H1 (cell line): Measurements from ENCODE around the gene ME3. TPM values are rescaled to one million over a fixed set of nuclear protein-coding genes. Genes with fewer than 3 reads are reported as not detected.

ENCODE experiments used
- CTCF ChIA-PET: fragments of 300-600 bp; sonication (Branson Sonifier 250); formaldehyde crosslinking; loops from one replicate; lab custom pipeline; 2021; ENCODE audit not compliant: partially characterized antibody; lab: Charles Lee
- POLR2A ChIA-PET: fragments of 300-600 bp; sonication (Branson Sonifier 250); formaldehyde crosslinking; loops from one replicate; lab custom pipeline; 2021; ENCODE audit warnings: inconsistent platforms; ENCODE audit not compliant: partially characterized antibody; lab: Charles Lee
- DNase-seq, 2 experiments: peaks; one replicate each; pipeline versions ENCODE4 v3.0.0 to v3.0.0-alpha.2; 2010 to 2022; ENCODE audit warnings: low spot score in 2 of 2, low read depth in 1 of 2, mixed read lengths in 1 of 2
- FAIRE-seq: peaks from 2 replicates; lab custom pipeline; 2011; peaks lifted over from hg19 to GRCh38; lab: Jason Lieb, UNC
- H2AFZ ChIP-seq: 2 replicates; pipeline ENCODE4 v1.8.1; 2012; ENCODE audit warnings: low read length, inconsistent platforms
- H2AK5ac ChIP-seq: 2 replicates; pipeline ENCODE4 v1.6.1; 2013; ENCODE audit warnings: low read depth, low read length
- H2BK120ac ChIP-seq: replicated peaks from 2 replicates; pipeline ENCODE3; 2013; ENCODE audit warnings: low read depth, low read length, inconsistent platforms
- H2BK12ac ChIP-seq: 2 replicates; pipeline ENCODE4 v1.6.1; 2013; ENCODE audit warnings: low read depth, low read length
- H2BK15ac ChIP-seq: 2 replicates; pipeline ENCODE4 v1.6.1; 2013; ENCODE audit warnings: low read length
- H2BK20ac ChIP-seq: 2 replicates; pipeline ENCODE4 v1.6.1; 2013; ENCODE audit warnings: low read length
- H2BK5ac ChIP-seq: 2 replicates; pipeline ENCODE4 v1.6.1; 2013; ENCODE audit warnings: low read depth, low read length
- H3K14ac ChIP-seq: 2 replicates; pipeline ENCODE4 v1.6.1; 2013; ENCODE audit warnings: inconsistent platforms; ENCODE audit not compliant: insufficient read length
- H3K18ac ChIP-seq: 2 replicates; pipeline ENCODE4 v1.6.1; 2013; ENCODE audit warnings: low read length; ENCODE audit errors: extremely low read depth
- H3K23ac ChIP-seq: 2 replicates; pipeline ENCODE4 v1.6.1; 2013; ENCODE audit warnings: inconsistent platforms; ENCODE audit not compliant: insufficient read length
- H3K23me2 ChIP-seq: 2 replicates; pipeline ENCODE4 v1.6.1; 2013; ENCODE audit warnings: low read depth, low read length
- H3K27ac ChIP-seq: 2 replicates; pipeline ENCODE4 v1.6.1; 2011; ENCODE audit warnings: low read depth, low read length, inconsistent platforms
- H3K27me3 ChIP-seq, 4 experiments: replicated peaks in 1 of 4; 1 replicate in 1 of 4; 2 replicates in 3 of 4; pipeline versions ENCODE4 v1.6.1 to v1.8.1; 2011 to 2013; ENCODE audit warnings: low read length in 3 of 4, mild to moderate bottlenecking in 3 of 4, inconsistent platforms in 2 of 4, mixed read lengths in 2 of 4, moderate library complexity in 1 of 4; ENCODE audit not compliant: control insufficient read depth in 3 of 4, insufficient read depth in 3 of 4; ENCODE audit errors: extremely low read depth in 1 of 4
- H3K36me3 ChIP-seq, 4 experiments: 2 replicates each; pipeline versions ENCODE4 v1.6.1 to v1.8.1; 2011 to 2013; ENCODE audit warnings: mild to moderate bottlenecking in 4 of 4, low read length in 3 of 4, moderate library complexity in 2 of 4, control low read depth in 1 of 4, inconsistent platforms in 1 of 4; ENCODE audit not compliant: insufficient read depth in 4 of 4, control insufficient read depth in 2 of 4
- H3K4ac ChIP-seq: replicated peaks from 2 replicates; pipeline ENCODE3; 2013; ENCODE audit warnings: low read length, low read depth, mixed read lengths, inconsistent platforms; ENCODE audit not compliant: insufficient read length
- H3K4me1 ChIP-seq, 4 experiments: replicated peaks in 1 of 4; 1 replicate in 1 of 4; 2 replicates in 3 of 4; pipeline versions ENCODE4 v1.6.1 to v1.8.1; 2011 to 2013; ENCODE audit warnings: low read length in 3 of 4, inconsistent platforms in 2 of 4, mixed read lengths in 1 of 4; ENCODE audit not compliant: insufficient read depth in 4 of 4, control insufficient read depth in 3 of 4
- H3K4me2 ChIP-seq, 2 experiments: 2 replicates each; pipeline versions ENCODE4 v1.6.1 to v1.8.1; 2011 to 2013; ENCODE audit warnings: low read depth in 2 of 2, low read length in 2 of 2, control low read depth in 1 of 2, inconsistent platforms in 1 of 2, mild to moderate bottlenecking in 1 of 2; ENCODE audit not compliant: insufficient read depth in 1 of 2
- H3K4me3 ChIP-seq, 4 experiments: fragments of 200-600, 300-600 bp in 1 of 4; sonication (generic), shearing (Covaris generic), sonication (Bioruptor Twin) in 1 of 4; 2 replicates each; pipeline versions ENCODE4 v1.5.1 to v1.8.1; 2011 to 2016; ENCODE audit warnings: low read length in 4 of 4, low read depth in 3 of 4, control low read depth in 2 of 4, inconsistent platforms in 2 of 4, mild to moderate bottlenecking in 2 of 4, mixed read lengths in 1 of 4, moderate library complexity in 1 of 4; ENCODE audit not compliant: insufficient read depth in 2 of 4; ENCODE audit errors: extremely low read depth in 1 of 4
- H3K56ac ChIP-seq: replicated peaks from 2 replicates; pipeline ENCODE3; 2013; ENCODE audit warnings: low read depth, mild to moderate bottlenecking, mixed read lengths, low read length, inconsistent platforms; ENCODE audit not compliant: insufficient read length
- H3K79me1 ChIP-seq: 2 replicates; pipeline ENCODE4 v1.6.1; 2013; ENCODE audit warnings: low read depth, low read length, control low read depth
- H3K79me2 ChIP-seq, 2 experiments: 2 replicates each; pipeline versions ENCODE4 v1.6.1 to v1.8.1; 2012 to 2013; ENCODE audit warnings: low read length in 2 of 2, mild to moderate bottlenecking in 2 of 2, inconsistent platforms in 1 of 2; ENCODE audit not compliant: insufficient read depth in 2 of 2, control insufficient read depth in 1 of 2
- H3K9ac ChIP-seq, 4 experiments: replicated peaks in 1 of 4; 1 replicate in 1 of 4; 2 replicates in 3 of 4; pipeline versions ENCODE4 v1.6.1 to v1.8.1; 2011 to 2013; ENCODE audit warnings: low read depth in 3 of 4, low read length in 3 of 4, control low read depth in 2 of 4, mild to moderate bottlenecking in 2 of 4, moderate library complexity in 2 of 4, inconsistent platforms in 1 of 4; ENCODE audit errors: extremely low read depth in 1 of 4
- H3K9me3 ChIP-seq, 2 experiments: 2 replicates each; pipeline versions ENCODE4 v1.6.1 to v1.8.1; 2012 to 2013; ENCODE audit warnings: mild to moderate bottlenecking in 2 of 2, moderate library complexity in 2 of 2, control low read depth in 1 of 2, inconsistent platforms in 1 of 2, low read depth in 1 of 2, low read length in 1 of 2, mixed read lengths in 1 of 2; ENCODE audit not compliant: insufficient read depth in 2 of 2
- H4K20me1 ChIP-seq, 2 experiments: replicated peaks in 1 of 2; 2 replicates each; pipeline versions ENCODE3 to v1.8.1; 2011 to 2013; ENCODE audit warnings: inconsistent platforms in 2 of 2, low read length in 2 of 2, mild to moderate bottlenecking in 1 of 2; ENCODE audit not compliant: insufficient read depth in 2 of 2, control insufficient read depth in 1 of 2
- H4K5ac ChIP-seq: 2 replicates; pipeline ENCODE4 v1.6.1; 2013; ENCODE audit warnings: low read length, low read depth, mixed read lengths, inconsistent platforms; ENCODE audit not compliant: insufficient read length
- H4K8ac ChIP-seq: 2 replicates; pipeline ENCODE4 v1.8.0; 2013; ENCODE audit warnings: mild to moderate bottlenecking, moderate library complexity, low read length, inconsistent platforms; ENCODE audit not compliant: insufficient read depth; ENCODE audit errors: extremely low read depth
- H4K91ac ChIP-seq: replicated peaks from 2 replicates; pipeline ENCODE3; 2013; ENCODE audit warnings: low read length, mixed read lengths, inconsistent platforms; ENCODE audit not compliant: insufficient read length
- BCL11A ChIP-seq, 2 experiments: IDR thresholded peaks; one replicate each; pipeline ENCODE4 v1.6.1; 2011; ENCODE audit warnings: low read depth in 2 of 2, low read length in 2 of 2, mild to moderate bottlenecking in 2 of 2
- CHD2 ChIP-seq: IDR thresholded peaks from 2 replicates; pipeline ENCODE4 v1.6.1; 2012; ENCODE audit warnings: low read length, improper control_type of control experiment
- FOSL1 ChIP-seq: IDR thresholded peaks from 2 replicates; pipeline ENCODE4 v1.6.1; 2011; ENCODE audit warnings: mild to moderate bottlenecking, low read depth, low read length, moderate library complexity; ENCODE audit not compliant: insufficient read depth
- GABPA ChIP-seq: IDR thresholded peaks from 2 replicates; pipeline ENCODE4 v1.6.1; 2011; ENCODE audit warnings: mild to moderate bottlenecking, low read length, moderate library complexity, borderline replicate concordance; ENCODE audit not compliant: insufficient read depth
- JUN ChIP-seq: IDR thresholded peaks from 2 replicates; pipeline ENCODE4 v1.6.1; 2011; ENCODE audit warnings: low read depth, mild to moderate bottlenecking, improper control_type of control experiment, low read length
- JUND ChIP-seq: IDR thresholded peaks from 2 replicates; pipeline ENCODE4 v1.6.1; 2011; ENCODE audit warnings: mild to moderate bottlenecking, improper control_type of control experiment, low read length
- KDM1A ChIP-seq: fragments of 200-600, 300-600 bp; sonication (generic); IDR thresholded peaks from 2 replicates; pipeline ENCODE4 v1.7.1; 2016; ENCODE audit warnings: mild to moderate bottlenecking, low read length, borderline replicate concordance
- POLR2A ChIP-seq, 2 experiments: IDR thresholded peaks; 1 replicate in 1 of 2; 2 replicates in 1 of 2; pipeline ENCODE4 v1.6.1; 2011; ENCODE audit warnings: low read depth in 2 of 2, low read length in 2 of 2, mild to moderate bottlenecking in 2 of 2; ENCODE audit errors: control extremely low read depth in 1 of 2
- POU5F1 ChIP-seq: IDR thresholded peaks from 2 replicates; pipeline ENCODE4 v1.6.1; 2011; ENCODE audit warnings: low read depth, mild to moderate bottlenecking, low read length, moderate library complexity
- RBBP5 ChIP-seq: IDR thresholded peaks from 2 replicates; pipeline ENCODE4 v1.7.1; 2012; ENCODE audit warnings: low read depth, mild to moderate bottlenecking, inconsistent platforms, low read length, moderate library complexity, borderline replicate concordance
- SAP30 ChIP-seq: fragments of 300-600 bp; sonication (generic); IDR thresholded peaks from 2 replicates; pipeline ENCODE4 v1.7.1; 2012; ENCODE audit warnings: low read length, moderate library complexity, mild to moderate bottlenecking, inconsistent platforms; ENCODE audit not compliant: insufficient read depth, insufficient replicate concordance
- YY1 ChIP-seq: IDR thresholded peaks from 2 replicates; pipeline ENCODE4 v1.6.1; 2011; ENCODE audit warnings: low read depth, mild to moderate bottlenecking, low read length
- ZNF274 ChIP-seq: IDR thresholded peaks from 2 replicates; pipeline ENCODE4 v1.7.0; 2012; ENCODE audit warnings: low read length, borderline replicate concordance; ENCODE audit errors: extremely low read depth
- WGBS, 2 experiments: shearing (Covaris generic) in 1 of 2; methylation state at CpG; one replicate each; pipeline versions ENCODE4 v1.1.6 to v1.1.7; 2013 to 2015; ENCODE audit warnings: low lambda C conversion rate in 2 of 2, mixed read lengths in 2 of 2, inconsistent platforms in 1 of 2, low coverage in 1 of 2, missing lambda C conversion rate in 1 of 2; ENCODE audit not compliant: insufficient replicate concordance in 2 of 2, insufficient coverage in 1 of 2, insufficient read length in 1 of 2; ENCODE audit errors: extremely low coverage in 1 of 2, missing lambda C conversion rate in 1 of 2; 5-methylcytosine and 5-hydroxymethylcytosine counted together
- polyA plus RNA-seq, 7 experiments: library from polyadenylated mRNA; depleted of rRNA in 3 of 7; stranded (reverse) in 5 of 7; unstranded in 2 of 7; fragments of >200 nt in 5 of 7; fragments of 200-250 nt in 2 of 7; gene quantifications; 1 replicate in 5 of 7; 2 replicates in 1 of 7; 4 replicates in 1 of 7; pipeline versions ENCODE4 v1.2.1 to v1.2.3, GENCODE V29; 2011 to 2013; ENCODE audit warnings: missing spikeins in 2 of 7, mixed read lengths in 2 of 7
- total RNA-seq: library from RNA; stranded (reverse); fragmentation: NEBNext Ultra II Directional; extraction: Animal tissue kit (Norgen Biotek cat#: 25700); gene quantifications from 2 replicates; pipeline ENCODE4 v1.2.1, GENCODE V29; 2021
- TF ChIP-seq, protein P1 (sequence below): IDR thresholded peaks from 2 replicates; pipeline ENCODE4 v1.6.1; 2012; ENCODE audit warnings: inconsistent platforms

ME3 gene
- total and polyA plus RNA-seq, 2 of the 8 experiments (the other 6 are each of a cell fraction or from before 2014, with no cell fraction given): 1.5 to 2.8 TPM

DNA sequence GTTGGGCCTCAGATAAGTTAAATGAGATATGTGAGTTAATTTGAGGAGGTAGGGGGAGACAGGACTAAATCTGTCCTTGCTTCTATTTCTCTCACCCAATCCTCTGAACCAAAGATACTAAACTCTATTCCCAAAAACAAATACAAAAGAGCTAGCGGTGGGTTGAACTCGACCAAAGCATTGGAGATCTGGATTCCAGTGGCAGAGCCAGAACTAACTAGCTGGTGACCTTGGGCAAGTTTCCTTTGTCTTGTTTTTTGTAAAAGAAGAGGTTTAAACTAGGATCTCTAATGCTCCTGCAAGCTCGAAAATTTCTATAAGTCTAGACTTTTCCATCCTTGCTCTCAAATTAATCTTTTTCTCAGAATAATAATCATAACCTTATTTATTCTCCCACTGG, 1.5 kb downstream of the ME3 start:
- Histone ChIP-seq H3K23me2 (peaks cover 12% of the 10 kb centered on the region; the same call in 1 of the 2 replicates), H3K9ac (no peak overlapping the region), H2BK5ac (no peak overlapping the region), H2BK12ac (no peak overlapping the region), H3K4me1 (peaks cover 0 to 12% (median 4%) of the 10 kb centered on the region in 4 experiments; a peak in 4 of 7 replicates), H2BK20ac (no peak overlapping the region), H3K36me3 (no peaks in the 10 kb centered on the region), H3K14ac (no peak overlapping the region), H3K27me3 (peaks cover 0 to 33% (median 23%) of the 10 kb centered on the region in 4 experiments; a peak in 6 of 7 replicates), H4K8ac (no peak overlapping the region), H3K79me1 (no peaks in the 10 kb centered on the region), H3K4me3 (peak overlapping the region in 1 of 4 experiments; percentile 73; a peak in 3 of 8 replicates), H2AFZ (no peak overlapping the region), H3K79me2 (no peaks in the 10 kb centered on the region), H2BK120ac (no peak overlapping the region), H4K20me1 (no peaks in the 10 kb centered on the region), H4K91ac (no peak overlapping the region), H2BK15ac (no peak overlapping the region), H3K4ac (no peak overlapping the region), H4K5ac (no peak overlapping the region), H3K27ac (no peak overlapping the region), H3K9me3 (no peaks in the 10 kb centered on the region), H3K4me2 (peak overlapping the region; percentile 93 to 99; a peak in 3 of 4 replicates), H3K18ac (no peak overlapping the region), H2AK5ac (no peak overlapping the region), H3K23ac (no peak overlapping the region), H3K56ac (no peak overlapping the region)
- WGBS, 2 experiments: 68% methylated on average over 3 of the region's 3 CpGs; no CpG with 5 or more reads in 1 of the 2 experiments
- CTCF ChIA-PET: interaction anchor here (0.8 kb wide), 2 partner anchors 63 to 142 kb away, joined by 3 read pairs; no protein-coding TSS in a partner anchor
- TF ChIP-seq GABPA (no peak), KDM1A (no peak), RBBP5 (no peak), POLR2A (IDR thresholded peaks at IDR 0.05; ENCODE audit: control extremely low read depth in 1 of 2, low read depth in 2 of 2, low read length in 2 of 2) (no peak), JUND (no peak), ZNF274 (no peak), SAP30 (no peak), CHD2 (no peak), FOSL1 (no peak), YY1 (no peak), BCL11A (IDR thresholded peaks at IDR 0.05; ENCODE audit: low read depth in 2 of 2, low read length in 2 of 2) (no peak), POU5F1 (no peak), JUN (no peak)
- TF ChIP-seq, protein P1, sequence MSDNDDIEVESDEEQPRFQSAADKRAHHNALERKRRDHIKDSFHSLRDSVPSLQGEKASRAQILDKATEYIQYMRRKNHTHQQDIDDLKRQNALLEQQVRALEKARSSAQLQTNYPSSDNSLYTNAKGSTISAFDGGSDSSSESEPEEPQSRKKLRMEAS: no peak
- DNase-seq: no peak
- no peak for FAIRE-seq
- POLR2A ChIA-PET: no interaction called here
